Erythroblast (primary cell): Measurements from ENCODE around the gene SYT15.
"Not testable (repeated sequence)": the region's sequence is repeated elsewhere in the genome, so short reads cannot be mapped to it uniquely, and the experiment has no call there.

Source experiments
- GATA1 ChIP-seq: IDR thresholded peaks from 2 replicates; pipeline ENCODE4 v1.6.1; 2011; ENCODE audit warnings: low read depth, mild to moderate bottlenecking, control low read depth, low read length, moderate library complexity
- POLR2A ChIP-seq: IDR thresholded peaks from 2 replicates; pipeline ENCODE4 v1.6.1; 2011; ENCODE audit warnings: mild to moderate bottlenecking, low read length

DNA sequence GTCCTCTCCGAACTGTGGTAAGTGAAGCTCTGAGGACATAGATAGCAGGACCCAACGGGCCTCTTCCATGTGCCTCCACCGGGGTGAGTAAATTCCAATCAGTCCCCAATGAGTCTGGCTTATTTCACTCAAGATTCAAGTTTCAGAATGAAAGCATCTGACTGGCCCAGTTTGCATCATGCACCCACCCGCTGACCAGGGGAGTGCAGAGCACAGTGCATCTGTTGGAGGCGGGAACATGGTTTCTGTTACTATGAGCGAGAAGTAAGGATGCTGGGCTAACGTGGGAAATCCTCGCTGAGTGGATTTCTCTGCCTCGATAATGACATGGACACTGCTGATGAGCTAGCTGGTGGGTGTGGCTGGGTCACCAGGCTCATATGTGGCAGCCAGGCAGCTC, 11.8 kb upstream of the SYT15 start:
- not testable (repeated sequence) for TF ChIP-seq POLR2A, GATA1
